Panc1 (cell line): ENCODE results near the gene CACNA1I. TPM values are rescaled to one million over a fixed set of nuclear protein-coding genes. Genes with fewer than 3 reads are reported as not detected.

Experiments used
- ATAC-seq: fragments of 200-7000 bp; cut with Tn5 transposase; 2 replicates; pipeline ENCODE4 v1.9.1; 2020; ENCODE audit warnings: mild to moderate bottlenecking, moderate library complexity
- BruUV-seq: library from RNA; stranded (reverse); fragments of 400-500 nt; replicated peaks from 2 replicates; lab custom pipeline; 2021; lab: Mats Ljungman, UMichigan
- CTCF ChIA-PET: fragments of 300-600 bp; sonication (Branson Sonifier 250); formaldehyde crosslinking; loops from one replicate; lab custom pipeline; 2022; ENCODE audit warnings: antibody characterized with exemption; lab: Charles Lee
- POLR2A ChIA-PET: fragments of 300-600 bp; sonication (Branson Sonifier 250); formaldehyde crosslinking; loops from one replicate; lab custom pipeline; 2022; ENCODE audit warnings: antibody characterized with exemption; lab: Charles Lee
- DNase-seq: peaks from one replicate; pipeline ENCODE4 v3.0.0-alpha.2; 2010; ENCODE audit warnings: low read depth, low spot score
- H3K27ac ChIP-seq: 2 replicates; pipeline ENCODE4 v1.5.1; 2011; ENCODE audit warnings: mild to moderate bottlenecking, low read length, inconsistent platforms
- H3K27me3 ChIP-seq: fragments of 200-500 bp; sonication (Bioruptor generic); 2 replicates; pipeline ENCODE4 v1.6.0; 2014; ENCODE audit warnings: low read length, inconsistent platforms; ENCODE audit not compliant: control insufficient read depth, insufficient read depth
- H3K36me3 ChIP-seq: fragments of 200-500 bp; sonication (Bioruptor generic); 2 replicates; pipeline ENCODE4 v1.5.1; 2014; ENCODE audit warnings: inconsistent platforms, mild to moderate bottlenecking, low read length, moderate library complexity; ENCODE audit not compliant: control insufficient read depth, insufficient read depth
- H3K4me1 ChIP-seq: 2 replicates; pipeline ENCODE4 v1.5.1; 2011; ENCODE audit warnings: inconsistent platforms, mild to moderate bottlenecking, low read length, moderate library complexity; ENCODE audit not compliant: control insufficient read depth, insufficient read depth
- H3K4me3 ChIP-seq, 2 experiments: 2 replicates each; pipeline ENCODE4 v1.5.1; 2011 to 2012; ENCODE audit warnings: low read depth in 2 of 2, low read length in 2 of 2, mild to moderate bottlenecking in 2 of 2, inconsistent platforms in 1 of 2, moderate library complexity in 1 of 2
- H3K9me3 ChIP-seq: fragments of 200-500 bp; sonication (Bioruptor generic); 2 replicates; pipeline ENCODE4 v1.5.1; 2014; ENCODE audit warnings: low read depth, mild to moderate bottlenecking, inconsistent platforms, low read length, moderate library complexity; ENCODE audit not compliant: control insufficient read depth, insufficient read depth
- POLR2AphosphoS5 ChIP-seq: IDR thresholded peaks from 2 replicates; pipeline ENCODE4 v1.6.1; 2012; ENCODE audit warnings: mild to moderate bottlenecking, low read depth, low read length, moderate library complexity
- SIN3A ChIP-seq: IDR thresholded peaks from 2 replicates; pipeline ENCODE4 v1.6.1; 2012; ENCODE audit warnings: low read depth, mild to moderate bottlenecking, low read length, moderate library complexity, borderline replicate concordance; ENCODE audit not compliant: insufficient read depth
- TCF7L2 ChIP-seq: IDR thresholded peaks from 2 replicates; pipeline ENCODE4 v1.6.1; 2011; ENCODE audit warnings: mild to moderate bottlenecking, low read depth, low read length, inconsistent platforms
- in situ Hi-C: cut with HindIII; loops from 2 replicates; pipeline ENCODE4 v1.10.0; 2016; ENCODE audit warnings: low sequenced_read_pairs, low pct_unique_long_range_greater_than_20kb
- intact Hi-C: fragments of 100-400 bp; cut with micrococcal nuclease; formaldehyde crosslinking; loops from one replicate; pipeline ENCODE4 v1.10.0; 2022; ENCODE audit not compliant: unreplicated experiment
- total RNA-seq: library from RNA; stranded (reverse); gene quantifications from one replicate; pipeline ENCODE4 v1.2.1, GENCODE V29; 2021; ENCODE audit not compliant: unreplicated experiment
- TF ChIP-seq, protein P1 (sequence below): fragments of 450-650 bp; IDR thresholded peaks from 2 replicates; pipeline ENCODE4 v1.5.1; 2017; ENCODE audit warnings: mild to moderate bottlenecking
- TF ChIP-seq, protein P2 (sequence below), 2 experiments: IDR thresholded peaks; 2 replicates each; pipeline ENCODE4 v1.6.1; 2011 to 2012; ENCODE audit warnings: low read depth in 2 of 2, control low read depth in 1 of 2, low read length in 1 of 2, mild to moderate bottlenecking in 1 of 2, moderate library complexity in 1 of 2; ENCODE audit not compliant: insufficient read depth in 1 of 2

Gene CACNA1I
- total RNA-seq, 1 experiment from 2014 or later = 0.23 TPM

GRCh38 chr22:39641660-39642310 is 71.2 kb downstream of the CACNA1I start:
- no peak overlapping the region for H3K27ac ChIP-seq
- ChIA-PET POLR2A (no interaction called here), CTCF (interaction anchor here (1.2 kb wide), 1 partner anchor 82 kb away, joined by 3 read pairs; no protein-coding TSS in a partner anchor)
- ATAC-seq (no peak), DNase-seq (no peak)
- H3K4me1 ChIP-seq = no peaks in the 10 kb centered on the region
- H3K4me3 ChIP-seq = no peak overlapping the region
- in situ Hi-C loops (no loop called here), intact Hi-C loops (no loop called here)
- no peaks in the 10 kb centered on the region for H3K27me3 ChIP-seq
- TF ChIP-seq SIN3A (no peak), POLR2AphosphoS5 (no peak), TCF7L2 (no peak)
- TF ChIP-seq, protein P1, sequence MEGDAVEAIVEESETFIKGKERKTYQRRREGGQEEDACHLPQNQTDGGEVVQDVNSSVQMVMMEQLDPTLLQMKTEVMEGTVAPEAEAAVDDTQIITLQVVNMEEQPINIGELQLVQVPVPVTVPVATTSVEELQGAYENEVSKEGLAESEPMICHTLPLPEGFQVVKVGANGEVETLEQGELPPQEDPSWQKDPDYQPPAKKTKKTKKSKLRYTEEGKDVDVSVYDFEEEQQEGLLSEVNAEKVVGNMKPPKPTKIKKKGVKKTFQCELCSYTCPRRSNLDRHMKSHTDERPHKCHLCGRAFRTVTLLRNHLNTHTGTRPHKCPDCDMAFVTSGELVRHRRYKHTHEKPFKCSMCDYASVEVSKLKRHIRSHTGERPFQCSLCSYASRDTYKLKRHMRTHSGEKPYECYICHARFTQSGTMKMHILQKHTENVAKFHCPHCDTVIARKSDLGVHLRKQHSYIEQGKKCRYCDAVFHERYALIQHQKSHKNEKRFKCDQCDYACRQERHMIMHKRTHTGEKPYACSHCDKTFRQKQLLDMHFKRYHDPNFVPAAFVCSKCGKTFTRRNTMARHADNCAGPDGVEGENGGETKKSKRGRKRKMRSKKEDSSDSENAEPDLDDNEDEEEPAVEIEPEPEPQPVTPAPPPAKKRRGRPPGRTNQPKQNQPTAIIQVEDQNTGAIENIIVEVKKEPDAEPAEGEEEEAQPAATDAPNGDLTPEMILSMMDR = no peak
- TF ChIP-seq, protein P2, sequence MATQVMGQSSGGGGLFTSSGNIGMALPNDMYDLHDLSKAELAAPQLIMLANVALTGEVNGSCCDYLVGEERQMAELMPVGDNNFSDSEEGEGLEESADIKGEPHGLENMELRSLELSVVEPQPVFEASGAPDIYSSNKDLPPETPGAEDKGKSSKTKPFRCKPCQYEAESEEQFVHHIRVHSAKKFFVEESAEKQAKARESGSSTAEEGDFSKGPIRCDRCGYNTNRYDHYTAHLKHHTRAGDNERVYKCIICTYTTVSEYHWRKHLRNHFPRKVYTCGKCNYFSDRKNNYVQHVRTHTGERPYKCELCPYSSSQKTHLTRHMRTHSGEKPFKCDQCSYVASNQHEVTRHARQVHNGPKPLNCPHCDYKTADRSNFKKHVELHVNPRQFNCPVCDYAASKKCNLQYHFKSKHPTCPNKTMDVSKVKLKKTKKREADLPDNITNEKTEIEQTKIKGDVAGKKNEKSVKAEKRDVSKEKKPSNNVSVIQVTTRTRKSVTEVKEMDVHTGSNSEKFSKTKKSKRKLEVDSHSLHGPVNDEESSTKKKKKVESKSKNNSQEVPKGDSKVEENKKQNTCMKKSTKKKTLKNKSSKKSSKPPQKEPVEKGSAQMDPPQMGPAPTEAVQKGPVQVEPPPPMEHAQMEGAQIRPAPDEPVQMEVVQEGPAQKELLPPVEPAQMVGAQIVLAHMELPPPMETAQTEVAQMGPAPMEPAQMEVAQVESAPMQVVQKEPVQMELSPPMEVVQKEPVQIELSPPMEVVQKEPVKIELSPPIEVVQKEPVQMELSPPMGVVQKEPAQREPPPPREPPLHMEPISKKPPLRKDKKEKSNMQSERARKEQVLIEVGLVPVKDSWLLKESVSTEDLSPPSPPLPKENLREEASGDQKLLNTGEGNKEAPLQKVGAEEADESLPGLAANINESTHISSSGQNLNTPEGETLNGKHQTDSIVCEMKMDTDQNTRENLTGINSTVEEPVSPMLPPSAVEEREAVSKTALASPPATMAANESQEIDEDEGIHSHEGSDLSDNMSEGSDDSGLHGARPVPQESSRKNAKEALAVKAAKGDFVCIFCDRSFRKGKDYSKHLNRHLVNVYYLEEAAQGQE (IDR thresholded peaks at IDR 0.05; ENCODE audit: insufficient read depth in 1 of 2, low read depth in 2 of 2, low read length in 1 of 2) = no peak
- no peaks in the 10 kb centered on the region for H3K9me3 ChIP-seq
- no peaks in the 10 kb centered on the region for H3K36me3 ChIP-seq
- BruUV-seq = no TSS peak

- Histone ChIP-seq H3K27ac (no peak overlapping the region), H3K36me3 (no peaks in the 10 kb centered on the region), H3K27me3 (no peaks in the 10 kb centered on the region), H3K9me3 (no peaks in the 10 kb centered on the region), H3K4me3 (no peak overlapping the region), H3K4me1 (no peaks in the 10 kb centered on the region)
- in situ Hi-C loops = no loop called here
- POLR2A ChIA-PET = no interaction called here
- intact Hi-C loops = no loop called here
- ATAC-seq (no peak), DNase-seq (no peak)
- CTCF ChIA-PET = no interaction called here
- BruUV-seq = no TSS peak
- TF ChIP-seq, protein P2 (IDR thresholded peaks at IDR 0.05; ENCODE audit: insufficient read depth in 1 of 2, low read depth in 2 of 2, low read length in 1 of 2) = no peak
- TF ChIP-seq TCF7L2 (no peak), POLR2AphosphoS5 (no peak), SIN3A (no peak)
- TF ChIP-seq, protein P1 = no peak
These were observed 72.9 kb downstream of the CACNA1I start for GRCh38 chr22:39643311-39644083.
